Measurements from ENCODE around the gene PIP5K1B. TPM values are rescaled to one million over a fixed set of nuclear protein-coding genes. Genes with fewer than 3 reads are reported as not detected.

Gene PIP5K1B
- total RNA-seq, 1 donor from 2014 or later, result 0.71 TPM

GRCh38 chr9:68746525-68746924, 41.5 kb downstream of the PIP5K1B start:
- no peak overlapping the region for H3K4me3 ChIP-seq (ENCODE audit: low read depth, low read length)
- DNase-seq (ENCODE audit: low read depth), result no peak
- no peaks in the 10 kb centered on the region for H3K27me3 ChIP-seq (ENCODE audit: control insufficient read depth, insufficient read depth, low read length)
- no peaks in the 10 kb centered on the region for H3K36me3 ChIP-seq (ENCODE audit: control insufficient read depth, insufficient read depth, low read length)
- TF ChIP-seq, protein P1, sequence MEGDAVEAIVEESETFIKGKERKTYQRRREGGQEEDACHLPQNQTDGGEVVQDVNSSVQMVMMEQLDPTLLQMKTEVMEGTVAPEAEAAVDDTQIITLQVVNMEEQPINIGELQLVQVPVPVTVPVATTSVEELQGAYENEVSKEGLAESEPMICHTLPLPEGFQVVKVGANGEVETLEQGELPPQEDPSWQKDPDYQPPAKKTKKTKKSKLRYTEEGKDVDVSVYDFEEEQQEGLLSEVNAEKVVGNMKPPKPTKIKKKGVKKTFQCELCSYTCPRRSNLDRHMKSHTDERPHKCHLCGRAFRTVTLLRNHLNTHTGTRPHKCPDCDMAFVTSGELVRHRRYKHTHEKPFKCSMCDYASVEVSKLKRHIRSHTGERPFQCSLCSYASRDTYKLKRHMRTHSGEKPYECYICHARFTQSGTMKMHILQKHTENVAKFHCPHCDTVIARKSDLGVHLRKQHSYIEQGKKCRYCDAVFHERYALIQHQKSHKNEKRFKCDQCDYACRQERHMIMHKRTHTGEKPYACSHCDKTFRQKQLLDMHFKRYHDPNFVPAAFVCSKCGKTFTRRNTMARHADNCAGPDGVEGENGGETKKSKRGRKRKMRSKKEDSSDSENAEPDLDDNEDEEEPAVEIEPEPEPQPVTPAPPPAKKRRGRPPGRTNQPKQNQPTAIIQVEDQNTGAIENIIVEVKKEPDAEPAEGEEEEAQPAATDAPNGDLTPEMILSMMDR (IDR thresholded peaks at IDR 0.05; ENCODE audit: insufficient read depth, low read length, poor library complexity, severe bottlenecking), result no peak

DNA sequence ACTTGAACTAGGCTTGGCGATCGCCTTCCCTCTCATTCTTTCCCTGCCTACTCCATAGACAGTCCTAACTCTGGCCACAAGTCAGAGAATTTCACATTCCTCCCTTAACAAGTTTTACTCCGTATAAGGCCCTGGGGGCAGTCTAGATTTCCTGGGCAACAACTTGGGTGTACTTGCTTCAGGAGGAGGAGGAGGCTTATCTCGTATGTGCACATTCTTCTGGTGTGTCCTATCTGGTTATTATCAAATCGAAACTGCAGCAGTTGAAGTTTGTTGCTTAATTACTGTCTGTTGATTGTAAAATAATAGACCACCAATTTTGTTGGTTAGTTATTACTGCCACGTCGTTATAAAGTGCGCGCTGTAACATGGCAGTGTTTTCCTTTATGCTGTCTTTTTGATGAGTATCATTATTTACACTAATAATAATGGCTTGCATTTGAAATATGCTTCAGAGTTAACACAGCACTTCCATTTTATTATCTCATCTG, 42.0 kb downstream of the PIP5K1B start:
- Histone ChIP-seq H3K4me3 (ENCODE audit: low read depth, low read length) (no peak overlapping the region), H3K36me3 (ENCODE audit: control insufficient read depth, insufficient read depth, low read length) (no peaks in the 10 kb centered on the region), H3K27me3 (ENCODE audit: control insufficient read depth, insufficient read depth, low read length) (no peaks in the 10 kb centered on the region)
- TF ChIP-seq, protein P1 (IDR thresholded peaks at IDR 0.05; ENCODE audit: insufficient read depth, low read length, poor library complexity, severe bottlenecking), result no peak
- no peak for DNase-seq (ENCODE audit: low read depth)

DNA sequence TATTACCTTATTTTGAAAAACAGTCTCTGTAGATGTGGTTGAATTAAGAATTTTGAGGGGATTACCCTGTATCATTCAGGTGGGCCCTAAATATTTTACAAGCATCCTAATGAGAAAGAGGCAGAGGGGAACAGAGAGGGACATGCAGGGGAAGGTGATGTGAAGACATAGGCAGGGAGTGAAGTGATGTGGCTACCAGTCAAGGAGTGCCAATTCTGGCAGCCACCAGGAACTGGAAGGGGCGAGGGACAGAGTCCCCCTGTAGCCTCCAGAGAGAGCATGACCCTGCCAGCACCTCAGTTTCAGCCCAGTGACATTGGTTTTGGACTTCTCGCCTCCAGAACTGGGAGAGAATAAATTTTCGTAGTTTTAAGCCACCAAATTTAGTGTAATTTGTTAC, 44.1 kb downstream of the PIP5K1B start:
- no peaks in the 10 kb centered on the region for H3K27me3 ChIP-seq (ENCODE audit: control insufficient read depth, insufficient read depth, low read length)
- no peak for DNase-seq (ENCODE audit: low read depth)
- no peak overlapping the region for H3K4me3 ChIP-seq (ENCODE audit: low read depth, low read length)
- TF ChIP-seq, protein P1 (IDR thresholded peaks at IDR 0.05; ENCODE audit: insufficient read depth, low read length, poor library complexity, severe bottlenecking), result no peak
- no peaks in the 10 kb centered on the region for H3K36me3 ChIP-seq (ENCODE audit: control insufficient read depth, insufficient read depth, low read length)

DNA sequence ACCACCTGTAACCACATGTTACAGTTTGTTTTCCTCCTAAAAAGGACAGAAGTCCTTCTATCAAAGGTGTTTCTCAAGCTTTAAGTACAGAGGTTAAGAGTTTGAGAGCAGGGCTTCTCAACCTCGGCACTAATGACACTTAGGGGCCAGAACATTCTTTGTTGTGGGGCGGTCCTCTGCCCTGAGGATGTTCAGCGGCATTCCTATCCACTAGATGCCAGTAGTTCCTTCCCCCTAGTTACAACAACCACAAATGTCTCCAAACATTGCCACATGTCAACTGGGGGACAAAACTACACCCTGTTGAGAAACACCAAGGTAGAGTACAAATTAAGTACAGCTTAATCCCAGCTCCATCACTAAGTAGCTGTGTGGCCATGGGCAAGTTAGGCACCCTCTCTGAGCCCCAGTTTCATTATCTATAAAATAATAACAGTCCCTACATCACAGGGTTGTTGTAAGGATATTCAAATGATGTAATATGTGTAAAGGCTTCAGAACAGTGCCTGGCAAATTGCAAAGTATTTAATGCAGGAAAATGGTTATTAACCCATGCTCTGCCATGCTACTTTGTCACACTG, 44.6 kb downstream of the PIP5K1B start:
- Histone ChIP-seq H3K4me3 (ENCODE audit: low read depth, low read length) (no peak overlapping the region), H3K27me3 (ENCODE audit: control insufficient read depth, insufficient read depth, low read length) (no peaks in the 10 kb centered on the region), H3K36me3 (ENCODE audit: control insufficient read depth, insufficient read depth, low read length) (no peaks in the 10 kb centered on the region)
- DNase-seq (ENCODE audit: low read depth), result no peak
- TF ChIP-seq, protein P1 (IDR thresholded peaks at IDR 0.05; ENCODE audit: insufficient read depth, low read length, poor library complexity, severe bottlenecking), result no peak

GRCh38 chr9:68750255-68750654, 45.2 kb downstream of the PIP5K1B start:
- no peak for DNase-seq (ENCODE audit: low read depth)
- no peaks in the 10 kb centered on the region for H3K27me3 ChIP-seq (ENCODE audit: control insufficient read depth, insufficient read depth, low read length)
- no peak overlapping the region for H3K4me3 ChIP-seq (ENCODE audit: low read depth, low read length)
- no peaks in the 10 kb centered on the region for H3K36me3 ChIP-seq (ENCODE audit: control insufficient read depth, insufficient read depth, low read length)
- TF ChIP-seq, protein P1 (IDR thresholded peaks at IDR 0.05; ENCODE audit: insufficient read depth, low read length, poor library complexity, severe bottlenecking), result no peak

- Histone ChIP-seq H3K27me3 (ENCODE audit: control insufficient read depth, insufficient read depth, low read length) (no peaks in the 10 kb centered on the region), H3K36me3 (ENCODE audit: control insufficient read depth, insufficient read depth, low read length) (no peaks in the 10 kb centered on the region), H3K4me3 (ENCODE audit: low read depth, low read length) (no peak overlapping the region)
- TF ChIP-seq, protein P1 (IDR thresholded peaks at IDR 0.05; ENCODE audit: insufficient read depth, low read length, poor library complexity, severe bottlenecking), result no peak
- peak; percentile 9 for DNase-seq (ENCODE audit: low read depth)
Measured at GRCh38 chr9:68750786-68751185, 45.7 kb downstream of the PIP5K1B start.

All from kidney epithelial cell (primary cell).